GM12864 (cell line): ENCODE data around the gene NHS.

Source experiments
- DNase-seq: peaks from one replicate; pipeline ENCODE4 v3.0.0-alpha.2; 2011; ENCODE audit warnings: low read depth
- H3K4me3 ChIP-seq: 2 replicates; pipeline ENCODE4 v1.5.1; 2011; ENCODE audit warnings: mild to moderate bottlenecking, low read depth, low read length, control low read depth
- CTCF ChIP-seq: IDR thresholded peaks from 2 replicates; pipeline ENCODE4 v1.5.1; 2011; ENCODE audit warnings: low read depth, mild to moderate bottlenecking, moderate library complexity, low read length, control low read depth, inconsistent platforms; ENCODE audit errors: missing control alignments

NHS gene

GRCh38 chrX:17481086-17481485 is 106.1 kb downstream of the NHS start:
- H3K4me3 ChIP-seq, result no peak overlapping the region
- no peak for DNase-seq
- no peak for TF ChIP-seq CTCF

- no peak for TF ChIP-seq CTCF
Measured at GRCh38 chrX:17484592-17484991, 109.6 kb downstream of the NHS start.

GRCh38 chrX:17485391-17485790 is 110.4 kb downstream of the NHS start:
- DNase-seq, result no peak
- no peak for TF ChIP-seq CTCF
- H3K4me3 ChIP-seq, result no peak overlapping the region

More at GRCh38 chrX:17484592-17484991, 109.6 kb downstream of the NHS start:
- DNase-seq, result no peak
- H3K4me3 ChIP-seq, result no peak overlapping the region

GRCh38 chrX:17488036-17488435 is 113.0 kb downstream of the NHS start:
- H3K4me3 ChIP-seq, result no peak overlapping the region
- no peak for DNase-seq
- TF ChIP-seq CTCF, result no peak

- H3K4me3 ChIP-seq, result no peak overlapping the region
- TF ChIP-seq CTCF, result no peak
- no peak for DNase-seq
Measured at GRCh38 chrX:17494216-17494615, 119.2 kb downstream of the NHS start.

GRCh38 chrX:17495052-17495451 is 120.1 kb downstream of the NHS start:
- no peak for TF ChIP-seq CTCF
- DNase-seq, result no peak
- no peak overlapping the region for H3K4me3 ChIP-seq

GRCh38 chrX:17496407-17496806 is 121.4 kb downstream of the NHS start:
- TF ChIP-seq CTCF, result no peak
- H3K4me3 ChIP-seq, result no peak overlapping the region
- DNase-seq, result no peak
